Cerebellar cortex (tissue), 1 donor: ENCODE data around the gene TBC1D23.
A peak's percentile ranks its signal among the peaks of the same experiment; 100 is the strongest.
"Not testable (repeated sequence)": the region's sequence is repeated elsewhere in the genome, so short reads cannot be mapped to it uniquely, and the experiment has no call there.

Source experiments
- DNase-seq: peaks from one replicate; pipeline ENCODE4 v3.0.0-alpha.2; 2015; ENCODE audit warnings: low spot score

TBC1D23 gene

DNA sequence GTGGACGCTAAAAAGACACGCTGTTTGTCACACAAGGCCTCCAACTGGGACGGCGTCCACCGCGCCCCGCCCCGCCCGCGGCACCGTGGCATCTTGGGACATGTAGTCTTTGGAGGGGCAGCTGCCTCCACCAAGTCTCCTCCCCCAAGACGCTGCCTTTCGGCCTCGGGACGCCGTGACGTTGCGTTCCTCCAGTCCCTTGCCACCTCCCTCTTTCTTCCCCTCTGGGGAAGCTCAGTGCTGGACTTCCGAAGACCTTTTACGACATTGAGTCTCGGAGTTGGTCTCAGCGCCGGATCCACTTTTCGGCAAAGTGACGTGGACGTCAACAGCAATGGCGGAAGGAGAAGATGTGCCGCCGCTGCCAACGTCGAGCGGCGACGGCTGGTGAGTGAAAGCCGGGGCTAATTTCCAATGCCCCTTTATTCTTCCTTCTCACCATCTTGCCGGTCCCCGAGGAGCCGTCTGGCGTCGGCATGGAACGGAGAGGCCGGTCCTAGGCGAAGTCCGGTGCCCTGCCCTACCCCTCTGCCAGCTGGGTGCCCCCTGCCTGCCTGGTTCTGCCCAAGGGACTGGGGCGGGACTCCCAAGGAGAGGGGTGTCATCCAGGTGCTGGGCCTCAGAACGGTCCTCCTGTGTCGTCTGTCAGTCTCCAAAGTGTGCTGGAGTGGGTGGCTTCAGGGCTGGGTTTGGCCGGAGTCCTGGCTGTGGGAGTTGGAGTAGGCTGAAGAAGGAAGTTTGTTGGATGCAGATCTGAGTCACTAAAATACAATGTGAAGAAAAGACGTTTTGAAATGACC is at the start of gene TBC1D23:
Gene TBC1D23, plus strand, starts transcription at position 308 of the 800 bp plus-strand sequence. Its CDS starts 27 bp downstream, at position 335.
- DNase-seq, result peak; percentile 100

DNA sequence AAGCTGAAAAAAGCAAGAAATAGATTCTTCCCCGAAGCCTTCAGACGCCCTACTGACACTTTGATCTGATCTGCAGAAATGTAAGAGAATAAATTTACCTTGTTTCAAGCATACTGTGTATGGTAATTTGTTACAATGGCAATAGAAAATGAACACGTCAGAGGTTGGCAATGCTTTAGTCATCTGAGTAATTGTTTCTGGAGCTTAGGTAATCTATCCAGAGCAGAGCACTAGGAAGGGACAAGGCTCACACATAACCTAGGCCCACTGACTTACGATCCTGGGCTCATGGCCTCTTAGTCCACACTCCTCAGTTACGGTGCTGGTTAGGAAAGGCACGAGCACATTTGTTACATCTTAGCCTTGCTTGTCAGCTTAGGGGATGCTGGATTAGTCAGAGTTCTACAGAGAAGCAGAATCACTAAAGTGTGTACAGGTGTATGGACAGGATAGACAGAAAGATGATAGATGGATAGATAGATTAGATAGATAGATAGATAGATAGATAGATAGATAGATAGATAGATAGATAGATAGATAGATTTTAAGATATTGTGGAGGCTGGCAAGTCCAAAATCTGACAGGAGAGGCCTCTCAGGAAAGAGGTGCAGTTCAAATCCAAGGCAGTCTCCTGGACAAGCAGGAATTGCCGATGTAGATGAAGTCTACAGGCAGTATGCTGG is 46.8 kb upstream of the TBC1D23 start:
- no peak for DNase-seq

DNA sequence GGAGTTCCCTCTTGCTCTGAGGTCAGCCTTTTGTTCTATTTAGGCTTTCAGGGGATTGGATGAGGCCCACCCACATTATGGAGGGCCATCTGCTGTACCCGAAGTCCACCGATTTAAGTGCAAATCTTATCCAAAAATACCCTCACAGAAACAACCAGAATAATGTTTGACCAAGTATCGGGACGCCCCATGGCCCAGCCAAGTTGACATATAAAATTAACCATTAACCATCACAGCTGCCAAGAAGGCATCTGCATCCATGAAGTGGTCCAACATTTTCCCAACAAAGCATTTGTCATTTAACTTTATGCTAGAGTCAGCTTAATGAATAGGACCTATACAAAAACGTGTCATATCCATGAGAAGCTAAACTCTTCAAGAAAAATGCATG is 46.2 kb upstream of the TBC1D23 start:
- no peak for DNase-seq

DNA sequence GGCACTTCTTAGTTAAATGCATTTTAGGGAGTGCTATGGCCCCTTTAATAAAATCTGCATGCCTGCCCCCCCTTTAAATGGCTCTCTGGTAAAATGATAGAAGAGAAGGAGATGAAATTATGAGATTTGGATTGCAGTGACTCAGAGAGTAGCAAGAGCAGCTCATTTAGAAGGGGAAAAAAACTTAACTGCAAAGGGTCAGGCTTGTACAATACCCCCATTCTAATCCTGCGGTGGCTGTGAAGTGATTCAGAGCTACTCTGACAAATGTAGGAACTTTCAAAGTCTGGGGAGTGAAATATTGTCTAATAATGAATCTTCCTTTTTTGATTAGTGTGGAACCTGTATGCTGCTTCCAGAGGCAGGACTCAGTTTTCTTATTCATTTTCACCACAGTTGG is 44.1 kb upstream of the TBC1D23 start:
- no peak for DNase-seq

DNA sequence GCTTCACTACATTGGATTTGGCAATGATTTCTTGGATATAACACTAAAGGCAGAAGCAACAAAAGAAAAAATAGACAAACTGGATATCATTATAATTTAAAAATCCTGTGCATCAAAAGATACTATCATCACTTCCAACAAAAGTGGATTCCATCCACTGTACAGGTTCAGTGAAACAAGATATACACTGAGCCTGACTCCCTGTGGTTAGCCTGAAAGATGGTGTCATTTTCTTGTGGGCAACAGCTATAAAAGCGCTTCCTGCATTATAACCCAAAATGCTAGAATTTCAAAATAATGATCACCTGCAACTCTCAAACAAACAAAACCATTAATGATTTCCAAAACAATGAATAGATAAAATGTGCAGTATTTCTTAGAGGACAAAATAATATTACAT is 39.6 kb upstream of the TBC1D23 start:
- DNase-seq, result no peak

DNA sequence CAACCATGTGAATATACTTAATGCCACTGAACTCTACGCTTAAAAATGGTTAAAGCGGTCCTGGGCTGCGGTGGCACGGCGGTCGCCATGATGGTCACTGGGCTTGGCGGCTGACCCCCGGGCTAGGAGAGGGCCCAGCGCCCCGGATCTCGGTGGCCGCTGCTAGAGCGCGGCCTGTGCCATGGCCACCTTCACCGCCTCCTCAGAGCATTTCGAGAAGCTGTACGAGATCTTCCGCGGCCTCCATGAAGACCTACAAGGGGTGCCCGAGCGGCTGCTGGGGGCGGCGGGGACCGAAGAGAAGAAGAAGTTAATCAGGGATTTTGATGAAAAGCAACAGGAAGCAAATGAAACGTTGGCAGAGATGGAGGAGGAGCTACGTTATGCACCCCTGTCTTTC is 35.6 kb upstream of the TBC1D23 start:
- DNase-seq, result no peak

DNA sequence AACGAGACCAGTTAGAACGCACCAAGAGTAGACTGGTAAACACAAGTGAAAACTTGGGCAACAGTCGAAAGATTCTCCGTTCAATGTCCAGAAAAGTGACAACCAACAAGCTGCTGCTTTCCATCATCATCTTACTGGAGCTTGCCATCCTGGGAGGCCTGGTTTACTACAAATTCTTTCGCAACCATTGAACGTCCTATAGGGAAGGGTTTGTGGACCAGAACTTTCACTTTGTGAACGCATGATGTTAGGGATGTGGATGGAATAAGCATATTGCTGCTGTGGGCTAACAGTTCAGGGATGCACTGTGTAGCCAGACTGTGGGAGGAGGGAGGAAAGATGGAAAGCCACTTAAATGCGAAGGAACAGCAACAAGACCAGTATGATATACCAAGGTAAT is 34.9 kb upstream of the TBC1D23 start:
- no peak for DNase-seq

DNA sequence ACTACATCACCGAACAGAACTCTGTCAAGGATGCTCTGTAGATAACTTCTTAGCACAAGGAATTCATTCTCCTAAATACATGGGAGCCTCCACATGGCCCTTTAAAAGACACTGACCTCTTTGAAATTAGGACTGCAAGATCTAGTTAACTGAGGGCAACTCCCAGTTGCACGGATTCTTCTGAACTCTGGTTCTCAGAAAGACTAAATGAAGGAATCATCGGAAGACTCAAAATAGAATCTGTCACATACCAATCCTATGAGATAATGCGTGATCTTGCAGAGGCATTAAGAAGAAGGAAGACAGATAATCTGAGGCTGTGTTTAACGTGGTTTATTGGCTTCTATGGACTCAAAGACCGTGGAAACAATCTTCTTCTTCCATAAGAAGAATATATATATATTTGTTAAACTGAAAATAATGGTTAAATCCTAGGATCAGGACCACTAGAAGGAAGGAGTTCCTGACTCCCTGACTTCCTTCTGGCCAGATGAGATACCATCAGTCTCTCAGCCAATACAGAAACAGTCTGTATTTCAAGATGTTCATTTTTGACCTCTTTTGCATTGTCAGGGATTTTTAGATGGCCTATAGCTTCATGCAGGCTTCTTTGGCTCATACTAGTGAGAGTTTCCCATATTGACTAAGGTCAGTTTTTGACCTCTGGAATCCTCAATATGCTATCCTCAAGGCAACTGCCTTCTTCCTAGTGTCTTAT is 33.9 kb upstream of the TBC1D23 start:
- DNase-seq, result no peak

DNA sequence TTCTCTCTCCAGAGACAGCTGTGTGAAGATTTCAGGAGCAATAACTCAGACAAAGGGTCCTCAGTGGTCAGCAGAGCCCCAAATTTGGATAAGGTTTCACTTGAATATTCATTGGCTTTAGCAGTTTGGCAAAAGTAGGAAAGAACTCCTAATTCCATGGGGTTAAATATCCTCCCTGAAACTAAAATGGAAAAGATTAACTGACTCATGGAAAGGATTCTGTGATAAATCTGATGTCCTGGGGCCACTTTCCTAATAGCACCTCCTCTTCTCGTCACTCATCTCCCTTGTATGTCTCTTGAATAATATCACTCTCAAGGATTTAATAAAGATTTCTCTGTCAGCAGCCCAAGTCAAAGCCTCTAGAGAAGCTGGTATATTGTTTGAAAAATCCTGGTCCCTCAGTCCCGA is 33.3 kb upstream of the TBC1D23 start:
- DNase-seq, result no peak

DNA sequence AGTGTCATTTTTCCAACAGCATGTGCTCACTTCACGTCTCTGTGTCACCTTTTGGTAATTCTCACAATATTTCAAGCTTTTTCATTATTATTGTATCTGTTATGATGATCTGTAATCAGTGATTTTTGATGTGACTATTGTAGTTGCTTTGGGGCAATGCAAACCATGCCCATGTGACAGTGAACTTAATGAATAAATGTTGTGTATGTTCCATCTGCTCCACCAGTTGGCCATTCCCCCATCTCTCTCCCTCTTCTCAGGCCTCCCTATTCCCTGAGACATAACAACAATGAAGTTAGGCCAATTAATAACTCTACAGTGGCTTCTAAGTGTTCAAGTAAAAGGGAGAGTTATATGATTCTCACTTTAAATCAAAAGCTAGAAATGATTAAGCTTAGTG is 32.5 kb upstream of the TBC1D23 start:
- no peak for DNase-seq

DNA sequence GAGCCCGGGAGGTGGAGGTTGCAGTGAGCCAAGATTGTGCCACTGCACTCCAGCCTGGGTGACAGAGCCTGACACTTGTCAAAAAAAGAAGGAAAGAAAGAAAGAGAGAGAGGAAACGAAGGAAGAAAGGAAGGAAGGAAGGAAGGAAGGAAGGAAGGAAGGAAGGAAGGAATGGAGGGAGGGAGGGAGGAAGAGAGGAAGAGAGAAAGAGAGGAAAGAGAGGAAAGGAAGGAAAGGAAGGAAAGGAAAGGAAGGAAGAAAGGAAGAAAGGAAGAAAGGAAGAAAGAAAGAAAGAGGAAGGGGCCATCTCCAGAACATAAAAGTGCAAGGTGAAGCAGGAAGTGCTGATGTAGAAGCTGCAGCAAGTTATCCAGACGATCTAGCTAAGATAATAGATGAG is 31.6 kb upstream of the TBC1D23 start:
- DNase-seq, result not testable (repeated sequence)

DNA sequence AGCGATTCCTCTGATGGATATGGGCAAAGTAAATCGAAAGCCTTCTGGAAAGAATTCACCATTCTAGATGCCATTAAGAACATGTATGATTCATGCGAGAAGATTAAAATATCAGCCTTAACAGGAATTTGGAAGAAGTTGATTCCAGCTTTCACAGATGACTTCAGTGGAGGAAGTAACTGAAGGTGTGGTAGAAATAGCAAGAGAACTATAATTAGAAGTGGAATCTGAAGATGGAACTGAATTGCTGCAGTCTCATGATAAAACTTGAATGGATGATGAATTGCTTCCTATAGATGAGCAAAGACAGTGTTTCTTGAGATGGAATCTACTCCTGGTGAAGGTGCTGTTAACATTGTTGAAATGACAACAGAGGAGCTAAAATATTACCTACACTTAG is 30.1 kb upstream of the TBC1D23 start:
- DNase-seq, result no peak

DNA sequence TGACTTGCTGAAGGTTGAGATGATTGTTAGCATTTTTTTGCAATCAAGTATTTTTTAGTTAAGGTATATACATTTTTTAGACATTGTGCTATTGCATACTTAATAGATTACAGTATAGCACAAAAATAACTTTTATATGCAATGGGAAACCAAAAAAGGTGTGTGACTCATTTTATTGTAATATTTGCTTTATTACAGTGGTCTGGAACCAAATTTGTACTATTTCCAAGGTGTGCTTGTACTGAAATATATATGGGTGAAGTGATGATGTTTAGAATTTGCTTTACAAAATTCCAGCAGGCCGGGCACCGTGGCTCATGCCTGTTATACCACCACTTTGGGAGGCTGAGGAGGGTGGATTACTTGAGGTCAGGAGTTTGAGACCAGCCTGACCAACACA is 29.1 kb upstream of the TBC1D23 start:
- no peak for DNase-seq

DNA sequence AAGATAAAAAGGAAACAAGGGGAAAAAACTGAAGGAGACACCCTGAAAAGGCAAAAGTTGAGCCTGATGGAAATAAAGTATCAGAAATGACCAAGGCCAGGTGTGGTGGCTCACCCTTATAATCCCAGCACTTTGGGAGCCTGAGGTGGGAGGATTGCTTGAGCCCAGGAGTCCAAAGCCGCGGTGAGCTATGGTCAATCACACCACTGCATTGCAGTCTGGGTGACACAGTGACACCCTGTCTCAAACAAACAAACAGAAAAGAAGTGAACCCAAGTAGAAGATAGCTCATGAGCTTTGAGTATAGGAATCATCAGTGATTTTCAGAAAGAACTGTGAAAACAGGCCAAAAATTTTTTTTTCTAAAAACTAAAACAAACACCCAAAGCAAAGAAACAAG is 26.4 kb upstream of the TBC1D23 start:
- no peak for DNase-seq

DNA sequence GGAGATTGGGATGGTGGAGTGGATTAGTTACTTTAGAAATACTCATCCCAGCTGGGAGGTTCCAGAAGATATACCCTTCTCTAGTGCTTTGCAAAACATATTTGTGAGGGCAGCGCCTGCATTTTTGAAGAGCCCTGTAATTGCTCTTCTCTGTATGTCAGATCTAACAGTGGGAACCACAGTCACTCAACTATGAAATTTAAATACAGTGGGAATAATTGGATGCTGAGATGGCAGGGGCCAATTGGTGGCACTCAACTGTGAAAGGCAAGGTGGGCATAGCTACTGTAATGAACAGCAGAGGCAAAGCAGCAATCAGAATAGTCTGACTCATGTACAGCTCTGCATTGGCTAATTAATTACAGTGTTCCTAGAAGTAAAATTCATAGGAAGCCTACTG is 22.2 kb upstream of the TBC1D23 start:
- DNase-seq, result no peak

DNA sequence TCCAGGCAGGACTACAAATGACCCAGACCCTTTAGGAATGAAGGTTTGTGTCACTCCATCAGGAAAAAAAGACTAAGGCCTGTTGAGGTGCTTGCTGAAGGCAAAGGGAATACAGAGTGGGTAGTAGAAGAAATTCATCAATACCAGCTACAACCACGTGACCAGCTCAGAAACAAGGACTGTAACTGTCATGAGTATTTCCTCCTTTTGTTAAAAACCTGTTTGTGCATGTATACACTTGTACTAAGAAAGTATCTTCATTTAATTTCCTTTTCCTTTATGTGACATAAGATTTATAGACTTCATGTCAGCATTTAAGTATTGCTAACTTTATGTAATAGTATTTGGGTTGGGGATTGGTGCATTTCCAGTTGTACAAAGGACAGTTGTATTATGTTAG is 18.3 kb upstream of the TBC1D23 start:
- not testable (repeated sequence) for DNase-seq

DNA sequence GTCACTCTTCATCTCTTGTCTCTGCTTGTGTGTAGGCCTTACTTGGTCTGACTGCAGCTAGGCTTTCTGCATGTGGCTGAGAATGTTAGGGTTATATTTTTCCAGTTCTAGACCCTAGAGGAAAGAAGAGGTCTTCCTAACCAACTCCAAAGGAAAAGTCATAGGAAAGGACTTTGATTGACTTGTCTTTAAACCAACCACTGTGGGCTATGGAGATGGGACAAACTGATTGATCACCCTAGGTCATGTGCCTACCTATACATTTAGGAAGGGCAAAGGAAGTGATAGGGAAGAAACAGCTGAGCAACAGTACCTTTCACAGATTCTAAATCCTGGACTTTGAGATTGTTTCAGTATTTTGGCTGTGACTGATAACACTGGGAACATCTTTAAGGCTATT is 16.5 kb upstream of the TBC1D23 start:
- no peak for DNase-seq

DNA sequence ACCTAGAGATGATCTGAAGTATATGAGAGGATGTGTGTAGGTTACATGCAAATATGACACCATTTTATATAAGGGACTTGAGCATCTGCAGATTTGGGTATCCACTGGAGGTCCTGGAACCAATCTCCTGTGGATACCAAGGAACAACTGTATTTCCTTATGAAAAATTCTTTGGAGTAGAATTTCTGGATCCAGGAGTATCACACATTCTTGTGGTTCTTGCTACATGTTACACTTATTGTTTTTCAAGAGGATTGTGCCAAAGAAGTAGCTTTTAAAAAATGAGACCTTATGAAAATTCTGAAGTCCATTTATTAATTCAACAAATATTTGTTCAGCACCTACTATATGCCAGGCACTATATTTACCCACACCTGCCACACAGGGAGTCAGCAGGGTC is 15.7 kb upstream of the TBC1D23 start:
- no peak for DNase-seq

DNA sequence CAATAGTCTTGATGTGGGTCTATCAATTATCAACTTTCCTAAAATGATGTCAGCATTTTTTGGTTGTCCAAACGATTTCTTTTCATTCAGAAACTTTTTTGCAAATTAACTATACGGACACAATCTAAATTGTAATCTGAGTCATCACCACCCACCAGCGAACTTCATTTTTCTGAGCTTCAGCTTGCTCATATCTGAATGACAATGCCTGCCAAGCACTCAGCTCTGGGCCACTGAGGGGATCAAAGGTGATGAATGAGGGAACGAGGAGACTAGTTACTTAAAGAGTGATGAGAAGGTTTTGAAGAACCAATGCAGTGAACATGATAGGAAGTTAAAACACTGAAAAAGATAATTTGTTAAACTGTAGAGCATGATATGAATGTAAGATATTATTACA is 14.9 kb upstream of the TBC1D23 start:
- DNase-seq, result no peak

DNA sequence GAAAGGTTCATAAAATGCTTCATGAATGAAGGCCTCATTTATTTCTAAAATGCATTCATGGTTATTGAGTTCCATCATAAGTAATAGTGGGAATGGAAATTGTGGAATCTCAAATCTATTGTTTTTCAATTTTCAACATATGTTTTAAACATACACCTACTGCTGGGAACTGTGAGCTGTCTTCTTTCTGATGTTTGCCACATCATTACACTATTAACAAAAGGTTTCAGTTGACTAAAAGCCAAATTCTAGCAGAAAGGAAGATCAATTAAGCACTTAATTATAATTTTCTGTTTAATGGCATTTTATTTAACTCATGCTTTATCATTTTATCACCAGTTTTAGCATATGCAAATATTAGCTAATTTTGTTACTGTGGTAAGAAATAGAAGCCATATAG is 13.8 kb upstream of the TBC1D23 start:
- no peak for DNase-seq

DNA sequence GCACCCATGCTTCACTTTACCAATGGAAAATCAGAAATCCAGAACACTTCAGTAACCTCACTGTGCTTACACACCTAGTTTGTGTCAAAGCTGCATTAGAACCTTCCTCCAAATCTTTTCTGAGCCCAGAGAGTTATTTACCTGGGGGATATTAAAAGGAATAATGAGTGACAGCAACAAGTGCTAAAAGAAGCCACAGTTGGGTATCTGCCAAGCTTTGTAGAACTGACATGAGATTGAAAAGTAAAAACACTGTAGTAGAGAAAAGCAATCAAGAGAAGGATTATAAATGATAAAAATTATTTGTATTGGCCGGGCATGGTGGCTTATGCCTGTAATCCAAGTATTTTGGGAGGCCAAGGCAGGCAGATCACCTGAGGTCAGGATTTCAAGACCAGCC is 8.8 kb upstream of the TBC1D23 start:
- no peak for DNase-seq

DNA sequence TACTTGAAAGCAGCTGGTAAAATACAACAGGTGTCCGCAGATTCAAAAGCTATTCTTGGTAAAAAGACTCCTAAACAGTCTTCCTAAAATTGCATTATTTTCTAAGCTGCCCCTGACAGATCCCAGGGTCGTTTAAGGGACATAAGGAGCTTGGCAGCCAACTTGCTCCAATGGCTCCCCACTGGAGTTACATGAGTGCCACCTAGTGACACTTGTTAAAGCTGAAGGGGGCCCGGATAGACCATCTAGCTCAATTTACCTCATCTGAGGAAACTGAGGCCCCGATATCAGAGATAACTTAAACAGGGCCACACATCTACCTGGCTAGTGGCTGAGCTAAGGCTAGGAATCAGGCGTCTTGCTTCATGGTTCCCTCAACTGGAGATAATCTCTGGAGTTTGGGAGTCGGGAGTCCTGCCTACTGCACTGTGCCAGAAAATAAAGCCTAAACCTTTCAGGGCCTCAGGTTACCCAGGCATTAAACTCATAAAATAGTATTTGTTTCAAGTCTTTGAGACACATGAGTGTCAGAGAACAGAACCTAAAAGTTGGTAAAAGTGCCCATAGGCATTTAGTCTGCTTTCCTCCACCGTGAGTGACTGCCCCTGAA is 6.5 kb upstream of the TBC1D23 start:
- DNase-seq, result peak; percentile 58

DNA sequence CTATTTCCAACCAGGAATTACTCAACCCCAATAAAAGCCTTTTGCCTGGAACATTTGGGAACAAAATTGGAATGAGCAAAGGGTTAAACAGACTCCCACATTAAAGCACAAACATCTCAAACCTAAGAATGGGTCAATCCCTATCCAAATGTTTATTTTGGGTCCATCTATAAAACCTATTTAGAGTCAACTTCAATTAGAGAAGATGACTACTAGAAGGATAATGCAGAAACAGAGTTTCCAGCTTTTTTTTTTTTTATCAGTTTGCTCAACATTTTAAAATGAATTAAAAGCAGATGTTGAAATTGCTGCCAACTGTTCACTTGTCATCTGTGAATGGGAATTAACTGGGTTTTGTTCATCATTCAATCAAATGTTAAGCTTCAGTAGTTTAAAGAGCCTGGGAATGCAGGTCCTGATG is 4.1 kb upstream of the TBC1D23 start:
- no peak for DNase-seq
